Activated naive CD4-positive, alpha-beta T cell treated with anti-CD3 and anti-CD28 coated beads, Interleukin-2, amount 50 U/mL, for 24 hours (primary cell): ENCODE results near the gene SPEG.

Experiments used
- H3K27ac Mint-ChIP-seq: one replicate; pipeline ENCODE4 v1.8.0; 2021; ENCODE audit warnings: mild to moderate bottlenecking, mixed read lengths
- H3K27me3 Mint-ChIP-seq: one replicate; pipeline ENCODE4 v1.8.0; 2021; ENCODE audit warnings: mixed read lengths
- H3K36me3 Mint-ChIP-seq: one replicate; pipeline ENCODE4 v1.8.0; 2021; ENCODE audit warnings: mixed read lengths
- H3K4me1 Mint-ChIP-seq: one replicate; pipeline ENCODE4 v1.8.0; 2021; ENCODE audit warnings: mixed read lengths
- H3K4me3 Mint-ChIP-seq: one replicate; pipeline ENCODE4 v1.8.0; 2021; ENCODE audit warnings: mild to moderate bottlenecking, mixed read lengths
- H3K9me3 Mint-ChIP-seq: one replicate; pipeline ENCODE4 v1.8.0; 2021; ENCODE audit warnings: mixed read lengths

SPEG gene

GRCh38 chr2:219416235-219416602 lies 18.4 kb upstream of the SPEG start:
- Mint-ChIP-seq H3K36me3 (peaks cover 1% of the 10 kb centered on the region), H3K9me3 (no peaks in the 10 kb centered on the region), H3K4me3 (no peak overlapping the region), H3K27ac (no peak overlapping the region), H3K27me3 (peaks cover 29% of the 10 kb centered on the region), H3K4me1 (no peaks in the 10 kb centered on the region)

- Mint-ChIP-seq H3K27ac (no peak overlapping the region), H3K4me3 (no peak overlapping the region), H3K36me3 (peaks cover 1% of the 10 kb centered on the region), H3K9me3 (no peaks in the 10 kb centered on the region), H3K4me1 (no peaks in the 10 kb centered on the region), H3K27me3 (peaks cover 27% of the 10 kb centered on the region)
Observed at GRCh38 chr2:219416938-219417337, 17.7 kb upstream of the SPEG start.

DNA sequence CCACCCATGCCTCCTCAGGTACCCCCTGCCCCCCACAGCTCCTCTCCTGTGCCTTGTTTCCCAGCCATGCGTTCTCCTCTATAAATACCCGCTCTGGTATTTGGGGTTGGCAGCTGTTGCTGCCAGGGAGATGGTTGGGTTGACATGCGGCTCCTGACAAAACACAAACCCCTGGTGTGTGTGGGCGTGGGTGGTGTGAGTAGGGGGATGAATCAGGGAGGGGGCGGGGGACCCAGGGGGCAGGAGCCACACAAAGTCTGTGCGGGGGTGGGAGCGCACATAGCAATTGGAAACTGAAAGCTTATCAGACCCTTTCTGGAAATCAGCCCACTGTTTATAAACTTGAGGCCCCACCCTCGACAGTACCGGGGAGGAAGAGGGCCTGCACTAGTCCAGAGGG lies 17.3 kb upstream of the SPEG start:
- no peaks in the 10 kb centered on the region for H3K9me3 Mint-ChIP-seq
- peaks cover under 1% of the 10 kb centered on the region for H3K36me3 Mint-ChIP-seq
- H3K4me3 Mint-ChIP-seq = no peak overlapping the region
- H3K27ac Mint-ChIP-seq = no peak overlapping the region
- no peaks in the 10 kb centered on the region for H3K4me1 Mint-ChIP-seq
- H3K27me3 Mint-ChIP-seq = peaks cover 26% of the 10 kb centered on the region

DNA sequence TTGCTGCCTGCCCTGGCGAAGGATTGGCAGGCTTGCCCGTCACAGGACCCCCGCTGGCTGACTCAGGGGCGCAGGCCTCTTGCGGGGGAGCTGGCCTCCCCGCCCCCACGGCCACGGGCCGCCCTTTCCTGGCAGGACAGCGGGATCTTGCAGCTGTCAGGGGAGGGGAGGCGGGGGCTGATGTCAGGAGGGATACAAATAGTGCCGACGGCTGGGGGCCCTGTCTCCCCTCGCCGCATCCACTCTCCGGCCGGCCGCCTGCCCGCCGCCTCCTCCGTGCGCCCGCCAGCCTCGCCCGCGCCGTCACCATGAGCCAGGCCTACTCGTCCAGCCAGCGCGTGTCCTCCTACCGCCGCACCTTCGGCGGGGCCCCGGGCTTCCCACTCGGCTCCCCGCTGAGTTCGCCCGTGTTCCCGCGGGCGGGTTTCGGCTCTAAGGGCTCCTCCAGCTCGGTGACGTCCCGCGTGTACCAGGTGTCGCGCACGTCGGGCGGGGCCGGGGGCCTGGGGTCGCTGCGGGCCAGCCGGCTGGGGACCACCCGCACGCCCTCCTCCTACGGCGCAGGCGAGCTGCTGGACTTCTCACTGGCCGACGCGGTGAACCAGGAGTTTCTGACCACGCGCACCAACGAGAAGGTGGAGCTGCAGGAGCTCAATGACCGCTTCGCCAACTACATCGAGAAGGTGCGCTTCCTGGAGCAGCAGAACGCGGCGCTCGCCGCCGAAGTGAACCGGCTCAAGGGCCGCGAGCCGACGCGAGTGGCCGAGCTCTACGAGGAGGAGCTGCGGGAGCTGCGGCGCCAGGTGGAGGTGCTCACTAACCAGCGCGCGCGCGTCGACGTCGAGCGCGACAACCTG lies 16.3 kb upstream of the SPEG start, which contains the start of gene DES:
TSS of gene DES (plus strand) at position 223 of the 857 bp plus-strand sequence. CDS start at position 309, 86 bp downstream.
- H3K27me3 Mint-ChIP-seq = peaks cover 22% of the 10 kb centered on the region
- H3K9me3 Mint-ChIP-seq = no peaks in the 10 kb centered on the region
- no peak within 1 kb of the TSS for H3K4me3 Mint-ChIP-seq
- no peaks in the 10 kb centered on the region for H3K36me3 Mint-ChIP-seq
- no peak within 1 kb of the TSS for H3K27ac Mint-ChIP-seq
- no peaks in the 10 kb centered on the region for H3K4me1 Mint-ChIP-seq

DNA sequence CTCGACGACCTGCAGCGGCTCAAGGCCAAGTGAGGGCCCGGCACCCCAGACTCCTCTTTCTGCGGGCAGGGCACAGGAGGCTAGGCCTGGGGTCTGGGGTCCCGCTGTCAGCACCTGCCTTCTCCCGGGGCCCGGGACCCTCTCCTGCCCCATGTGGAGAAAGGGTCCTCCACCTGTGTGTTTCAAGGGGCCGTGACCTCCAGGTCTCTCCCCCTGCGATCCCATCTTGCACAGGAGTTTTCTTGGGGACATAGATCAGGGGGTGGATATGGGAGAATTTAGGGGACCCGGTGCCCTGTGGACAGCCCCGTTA lies 15.7 kb upstream of the SPEG start:
- Mint-ChIP-seq H3K36me3 (no peaks in the 10 kb centered on the region), H3K27me3 (peaks cover 17% of the 10 kb centered on the region), H3K4me3 (no peak overlapping the region), H3K4me1 (no peaks in the 10 kb centered on the region), H3K27ac (no peak overlapping the region), H3K9me3 (no peaks in the 10 kb centered on the region)

DNA sequence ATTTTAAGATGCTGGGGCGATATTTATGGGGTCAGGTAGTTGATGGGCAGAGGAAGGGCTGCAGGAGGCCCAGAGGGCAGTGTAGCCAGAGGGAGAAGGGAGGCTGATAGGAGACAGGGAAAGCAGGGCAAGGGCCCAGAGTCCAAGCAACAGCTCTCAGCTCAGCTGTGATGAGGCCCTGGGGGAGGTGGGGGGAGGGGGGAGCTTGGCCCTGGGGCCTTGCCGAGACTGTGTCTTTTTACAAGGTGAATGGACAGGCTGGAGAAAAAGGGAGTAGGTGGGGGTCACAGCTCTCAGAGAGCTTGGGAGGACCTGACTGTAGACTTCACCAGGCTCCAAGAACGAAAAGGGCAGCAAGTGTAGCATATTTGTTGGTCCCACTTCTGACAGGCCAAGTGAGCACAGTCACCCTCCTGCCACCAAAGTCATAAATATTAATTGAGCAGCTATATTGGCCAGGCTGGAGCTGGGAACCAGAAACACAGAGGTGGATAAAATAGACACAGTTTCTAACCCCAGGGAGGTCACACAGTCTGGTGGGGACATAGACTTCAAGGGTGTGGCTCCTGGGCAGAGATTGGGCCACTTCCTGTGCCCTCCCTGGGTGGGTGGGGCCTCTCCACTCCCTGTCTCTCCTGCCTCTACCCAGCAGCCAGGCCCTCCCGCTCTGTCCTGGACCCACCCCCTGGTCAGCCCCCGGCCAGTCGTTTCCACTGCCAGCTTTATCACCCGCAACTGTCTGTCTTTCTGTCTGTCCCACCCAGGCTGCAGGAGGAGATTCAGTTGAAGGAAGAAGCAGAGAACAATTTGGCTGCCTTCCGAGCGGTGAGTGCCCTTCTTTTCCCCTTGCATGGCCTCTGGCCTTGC lies 15.1 kb upstream of the SPEG start:
- Mint-ChIP-seq H3K27me3 (peaks cover 15% of the 10 kb centered on the region), H3K9me3 (no peaks in the 10 kb centered on the region), H3K36me3 (no peaks in the 10 kb centered on the region), H3K27ac (no peak overlapping the region), H3K4me1 (no peaks in the 10 kb centered on the region), H3K4me3 (no peak overlapping the region)

DNA sequence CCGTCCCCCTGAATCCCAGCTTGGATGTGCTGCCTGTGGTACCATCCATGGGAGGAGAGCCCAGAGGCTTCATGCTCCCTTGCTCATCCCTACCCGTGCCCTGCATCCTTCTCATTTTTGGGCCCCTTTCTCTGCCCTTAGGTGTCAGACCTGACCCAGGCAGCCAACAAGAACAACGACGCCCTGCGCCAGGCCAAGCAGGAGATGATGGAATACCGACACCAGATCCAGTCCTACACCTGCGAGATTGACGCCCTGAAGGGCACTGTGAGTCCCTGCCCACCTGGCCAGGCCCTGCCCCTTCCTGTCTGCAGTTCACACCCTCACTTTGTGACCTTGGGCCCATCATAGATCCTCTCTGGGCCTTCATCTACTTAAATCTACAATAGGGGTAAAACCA lies 14.0 kb upstream of the SPEG start:
- Mint-ChIP-seq H3K27ac (no peak overlapping the region), H3K9me3 (no peaks in the 10 kb centered on the region), H3K36me3 (no peaks in the 10 kb centered on the region), H3K4me1 (no peaks in the 10 kb centered on the region), H3K27me3 (peaks cover 15% of the 10 kb centered on the region), H3K4me3 (no peak overlapping the region)

DNA sequence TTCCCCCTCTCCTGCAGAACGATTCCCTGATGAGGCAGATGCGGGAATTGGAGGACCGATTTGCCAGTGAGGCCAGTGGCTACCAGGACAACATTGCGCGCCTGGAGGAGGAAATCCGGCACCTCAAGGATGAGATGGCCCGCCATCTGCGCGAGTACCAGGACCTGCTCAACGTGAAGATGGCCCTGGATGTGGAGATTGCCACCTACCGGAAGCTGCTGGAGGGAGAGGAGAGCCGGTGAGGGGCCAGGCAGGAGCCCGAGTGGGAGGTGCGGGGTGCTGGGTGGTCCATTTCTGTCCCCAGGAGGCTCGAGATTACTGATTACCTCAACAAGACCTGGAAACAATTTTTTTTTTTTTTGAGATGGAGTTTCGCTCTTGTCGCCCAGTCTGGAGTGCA lies 13.3 kb upstream of the SPEG start:
- H3K4me1 Mint-ChIP-seq = no peaks in the 10 kb centered on the region
- peaks cover 13% of the 10 kb centered on the region for H3K27me3 Mint-ChIP-seq
- H3K27ac Mint-ChIP-seq = no peak overlapping the region

DNA sequence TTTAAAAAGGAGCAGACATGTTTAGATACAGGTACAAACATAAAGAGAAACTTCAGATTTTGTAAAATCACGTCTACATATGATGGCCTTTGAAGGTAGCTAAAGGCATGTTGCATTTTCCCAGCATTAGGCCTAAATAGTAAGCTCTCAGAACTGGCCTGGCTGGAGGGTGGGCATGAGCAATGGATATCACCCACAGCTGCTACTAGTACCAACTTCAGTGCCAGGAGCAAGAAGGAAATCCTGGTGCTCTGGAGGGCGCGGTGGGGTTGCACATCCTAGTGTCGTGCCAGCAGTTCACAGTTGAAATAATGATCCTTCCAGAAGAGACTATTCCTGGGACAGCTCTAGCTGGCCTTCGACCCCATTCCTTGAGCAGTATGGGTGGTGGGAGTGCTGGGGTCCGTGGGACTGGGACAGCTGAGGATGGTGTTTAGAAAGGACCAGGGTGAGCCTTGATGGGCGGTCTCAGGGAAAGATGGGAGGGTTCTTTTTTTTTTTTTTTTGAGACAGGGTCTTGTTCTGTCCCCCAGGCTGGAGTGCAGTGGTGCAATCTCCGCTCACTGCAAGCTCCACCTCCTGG lies 11.6 kb upstream of the SPEG start:
- H3K27ac Mint-ChIP-seq = peak overlapping the region; percentile 76
- H3K4me1 Mint-ChIP-seq = no peaks in the 10 kb centered on the region
- H3K36me3 Mint-ChIP-seq = no peaks in the 10 kb centered on the region
- H3K9me3 Mint-ChIP-seq = no peaks in the 10 kb centered on the region
- H3K4me3 Mint-ChIP-seq = no peak overlapping the region
- H3K27me3 Mint-ChIP-seq = peaks cover 10% of the 10 kb centered on the region

More for the DNA sequence above, 13.3 kb upstream of the SPEG start:
- Mint-ChIP-seq H3K4me3 (no peak overlapping the region), H3K36me3 (no peaks in the 10 kb centered on the region), H3K9me3 (no peaks in the 10 kb centered on the region)

- Mint-ChIP-seq H3K27ac (no peak overlapping the region), H3K27me3 (peaks cover 10% of the 10 kb centered on the region), H3K4me3 (no peak overlapping the region), H3K9me3 (no peaks in the 10 kb centered on the region), H3K36me3 (no peaks in the 10 kb centered on the region), H3K4me1 (no peaks in the 10 kb centered on the region)
Observed at GRCh38 chr2:219423652-219424377, 10.8 kb upstream of the SPEG start.

- Mint-ChIP-seq H3K36me3 (no peaks in the 10 kb centered on the region), H3K4me1 (no peaks in the 10 kb centered on the region), H3K27ac (no peak overlapping the region), H3K4me3 (no peak overlapping the region), H3K27me3 (peaks cover 1% of the 10 kb centered on the region), H3K9me3 (no peaks in the 10 kb centered on the region)
Observed at GRCh38 chr2:219425238-219426067, 9.2 kb upstream of the SPEG start.

GRCh38 chr2:219426068-219426443 lies 8.6 kb upstream of the SPEG start:
- H3K36me3 Mint-ChIP-seq = no peaks in the 10 kb centered on the region
- H3K4me1 Mint-ChIP-seq = no peaks in the 10 kb centered on the region
- H3K4me3 Mint-ChIP-seq = no peak overlapping the region
- no peaks in the 10 kb centered on the region for H3K27me3 Mint-ChIP-seq
- no peaks in the 10 kb centered on the region for H3K9me3 Mint-ChIP-seq
- H3K27ac Mint-ChIP-seq = no peak overlapping the region

DNA sequence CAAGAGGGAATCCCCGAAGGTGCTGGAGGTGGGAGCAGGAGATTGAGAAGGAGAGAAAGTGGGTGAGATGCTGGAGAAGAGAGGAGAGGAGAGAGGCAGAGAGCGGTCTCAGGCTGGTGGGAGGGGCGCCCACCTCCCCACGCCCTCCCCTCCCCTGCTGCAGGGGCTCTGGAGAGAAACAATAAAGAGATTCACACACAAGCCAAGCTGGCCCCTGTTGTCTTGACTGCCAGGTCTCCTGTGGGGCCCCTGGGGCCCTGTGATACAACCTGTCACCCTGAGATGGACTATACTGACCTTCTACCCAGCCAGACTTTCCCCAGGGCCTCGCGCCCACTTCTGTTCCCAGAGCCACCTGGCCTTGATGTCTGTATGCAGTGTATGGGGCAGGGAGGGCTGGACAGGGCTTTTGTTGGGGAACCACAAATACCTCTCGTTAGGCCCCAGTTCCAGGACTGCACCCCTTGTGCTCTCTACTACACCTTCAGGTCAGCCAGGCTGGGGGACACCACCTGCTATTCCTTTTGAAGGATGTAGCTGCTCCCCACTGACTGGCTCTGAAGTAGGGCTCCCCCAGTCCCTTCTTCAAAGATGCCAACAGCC lies 8.0 kb upstream of the SPEG start:
- Mint-ChIP-seq H3K27me3 (peaks cover 1% of the 10 kb centered on the region), H3K9me3 (no peaks in the 10 kb centered on the region), H3K36me3 (no peaks in the 10 kb centered on the region), H3K4me1 (no peaks in the 10 kb centered on the region), H3K27ac (no peak overlapping the region), H3K4me3 (no peak overlapping the region)

DNA sequence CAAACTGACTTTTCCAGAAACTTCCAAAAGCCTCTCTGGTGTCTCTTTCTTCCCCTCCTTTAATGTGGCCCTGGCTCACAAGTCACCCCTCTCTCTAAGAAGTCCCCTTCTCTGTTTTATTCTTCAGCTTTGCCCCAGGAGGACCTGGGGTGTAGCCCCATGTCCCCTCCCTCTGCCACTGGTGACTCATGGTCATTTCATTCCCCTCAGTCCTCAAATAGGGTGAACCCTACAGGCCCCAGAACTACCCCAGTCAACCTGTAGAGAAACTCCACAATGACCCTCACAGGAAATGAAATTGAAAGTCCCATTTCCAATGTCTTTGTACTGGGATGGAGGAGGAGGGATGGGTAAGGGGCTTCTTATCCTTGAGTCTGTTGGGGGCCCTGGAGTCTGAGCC lies 6.2 kb upstream of the SPEG start:
- H3K36me3 Mint-ChIP-seq = no peaks in the 10 kb centered on the region
- no peak overlapping the region for H3K4me3 Mint-ChIP-seq
- H3K9me3 Mint-ChIP-seq = no peaks in the 10 kb centered on the region
- H3K4me1 Mint-ChIP-seq = no peaks in the 10 kb centered on the region
- no peak overlapping the region for H3K27ac Mint-ChIP-seq
- H3K27me3 Mint-ChIP-seq = peaks cover 1% of the 10 kb centered on the region
